GM10266 (cell line): ENCODE measurements around the gene GLRA1.
"Not testable (repeated sequence)": the region's sequence is repeated elsewhere in the genome, so short reads cannot be mapped to it uniquely, and the experiment has no call there.

Experiments
- DNase-seq: peaks from one replicate; pipeline ENCODE4 v3.0.0; 2012; ENCODE audit errors: extremely low spot score
- CTCF ChIP-seq: IDR thresholded peaks from 2 replicates; pipeline ENCODE4 v1.5.1; 2012; ENCODE audit warnings: mild to moderate bottlenecking, low read depth; ENCODE audit not compliant: control insufficient read depth, insufficient read depth; ENCODE audit errors: missing control alignments

The GLRA1 gene

GRCh38 chr5:151899399-151899798 lies 25.3 kb downstream of the GLRA1 start:
- no peak for TF ChIP-seq CTCF
- no peak for DNase-seq

GRCh38 chr5:151897896-151898295 lies 26.8 kb downstream of the GLRA1 start:
- no peak for TF ChIP-seq CTCF
- DNase-seq, result no peak

- no peak for DNase-seq
- no peak for TF ChIP-seq CTCF
Observed at GRCh38 chr5:151897020-151897552, 27.6 kb downstream of the GLRA1 start.

- TF ChIP-seq CTCF, result no peak
- DNase-seq, result no peak
Observed at GRCh38 chr5:151896031-151896691, 28.5 kb downstream of the GLRA1 start.

GRCh38 chr5:151895660-151896030 lies 29.0 kb downstream of the GLRA1 start:
- TF ChIP-seq CTCF, result no peak
- no peak for DNase-seq

GRCh38 chr5:151893485-151893884 lies 31.2 kb downstream of the GLRA1 start:
- DNase-seq, result not testable (repeated sequence)

GRCh38 chr5:151892393-151892792 lies 32.3 kb downstream of the GLRA1 start:
- no peak for DNase-seq
- TF ChIP-seq CTCF, result no peak

- TF ChIP-seq CTCF, result no peak
Observed at GRCh38 chr5:151890299-151890698, 34.4 kb downstream of the GLRA1 start.

More at GRCh38 chr5:151890299-151890698, 34.4 kb downstream of the GLRA1 start:
- no peak for DNase-seq
